Spleen (tissue), 13 donors: Measurements from ENCODE around the gene FBLIM1. TPM values are rescaled to one million over a fixed set of nuclear protein-coding genes. Genes with fewer than 3 reads are reported as not detected.

ENCODE experiments used
- DNase-seq: peaks from one replicate; pipeline ENCODE4 v3.0.0-alpha.2; 2020
- H3K27ac ChIP-seq, 8 donors: fragments of 200-600 bp; sonication (generic) in 7 of 8; 1 replicate in 4 of 8; 2 replicates in 4 of 8; pipeline versions ENCODE4 v1.5.0 to v1.8.0; 2016 to 2021; ENCODE audit warnings: inconsistent platforms in 4 of 8, mild to moderate bottlenecking in 4 of 8, moderate library complexity in 1 of 8
- H3K27me3 ChIP-seq, 7 donors: fragments of 200-600 bp; sonication (generic) in 6 of 7; replicated peaks in 1 of 7; 1 replicate in 4 of 7; 2 replicates in 3 of 7; pipeline versions ENCODE4 v1.5.0 to v1.8.0; 2016 to 2021; ENCODE audit warnings: inconsistent platforms in 3 of 7, mild to moderate bottlenecking in 1 of 7
- H3K36me3 ChIP-seq, 6 donors: fragments of 200-600 bp; sonication (generic) in 5 of 6; 1 replicate in 4 of 6; 2 replicates in 2 of 6; pipeline versions ENCODE4 v1.5.0 to v1.8.0; 2016 to 2021; ENCODE audit warnings: inconsistent platforms in 2 of 6
- H3K4me1 ChIP-seq, 6 donors: fragments of 200-600 bp; sonication (generic) in 5 of 6; 1 replicate in 3 of 6; 2 replicates in 3 of 6; pipeline versions ENCODE4 v1.5.0 to v1.8.0; 2016 to 2021; ENCODE audit warnings: inconsistent platforms in 3 of 6
- H3K4me3 ChIP-seq, 8 donors: fragments of 200-600 bp; sonication (generic) in 7 of 8; 1 replicate in 4 of 8; 2 replicates in 4 of 8; pipeline versions ENCODE4 v1.5.0 to v1.8.0; 2016 to 2021; ENCODE audit warnings: inconsistent platforms in 4 of 8, mild to moderate bottlenecking in 4 of 8, moderate library complexity in 2 of 8
- H3K9me3 ChIP-seq, 8 donors: fragments of 200-600 bp; sonication (generic) in 7 of 8; 1 replicate in 4 of 8; 2 replicates in 4 of 8; pipeline versions ENCODE4 v1.5.0 to v1.8.0; 2016 to 2021; ENCODE audit warnings: inconsistent platforms in 4 of 8
- POLR2A ChIP-seq, 3 donors: fragments of 450-650 bp; IDR thresholded peaks; one replicate each; pipeline ENCODE4 v1.5.1; 2017; ENCODE audit warnings: antibody characterized with exemption in 3 of 3, mild to moderate bottlenecking in 1 of 3
- POLR2AphosphoS5 ChIP-seq, 3 donors: sonication (generic); formaldehyde crosslinking; IDR thresholded peaks; one replicate each; pipeline ENCODE4 v1.5.1; 2017; ENCODE audit warnings: antibody characterized with exemption in 3 of 3
- WGBS, 5 donors: extraction: QIAGEN DNeasy Blood & Tissue Kit in 3 of 5; methylation state at CpG; one replicate each; pipeline versions ENCODE4 v1.1.5 to v1.1.7; 2013 to 2018; 5-methylcytosine and 5-hydroxymethylcytosine counted together
- intact Hi-C: fragments of 100-400 bp; cut with DNase I; formaldehyde crosslinking; loops from one replicate; pipeline ENCODE4 v1.15.0; 2023; ENCODE audit warnings: low total_unique reads
- long read RNA-seq, 2 donors: transcript quantifications; one replicate each; lab custom pipeline, GENCODE V29; 2026
- polyA plus RNA-seq, 3 donors: library from polyadenylated mRNA; stranded (reverse); fragments of 200-250 nt; gene quantifications; one replicate each; pipeline ENCODE4 v1.2.1, GENCODE V29; 2013
- total RNA-seq, 7 donors: library from RNA; depleted of rRNA in 3 of 7; stranded (reverse); fragments of >200 nt in 3 of 7; fragmentation: NEBNext Ultra II Directional in 4 of 7; extraction: Animal tissue kit (Norgen Biotek cat#: 25700) in 4 of 7; gene quantifications; one replicate each; pipeline versions ENCODE4 v1.1.0 to v1.2.1, GENCODE V29; 2016 to 2021
- TF ChIP-seq, protein P1 (sequence below), 11 experiments: fragments of 200-600 bp in 7 of 11; fragments of 450-650 bp in 4 of 11; sonication (generic) in 4 of 11; IDR thresholded peaks in 8 of 11; conservative IDR thresholded peaks in 3 of 11; 1 replicate in 7 of 11; 2 replicates in 4 of 11; pipeline versions ENCODE4 v1.4.0 to v1.8.0; 2016 to 2021; ENCODE audit warnings: antibody characterized with exemption in 11 of 11, inconsistent platforms in 4 of 11, mild to moderate bottlenecking in 1 of 11
- donor health status: healthy with polysubstance abuse.
- donor health status: DM: no; HTN: no; CAD: no; lungs with moderate emphysema.
- donor health status: DM: no; HTN: no; CAD: no.
- donor health status: Bipolar disorder and iron deficiency.
- donor health status: healthy.
- donor health status: DM: no; HTN: no; CAD: no.
- donor health status: DM: yes; HTN: yes; CAD: no.

The FBLIM1 gene, protein sequence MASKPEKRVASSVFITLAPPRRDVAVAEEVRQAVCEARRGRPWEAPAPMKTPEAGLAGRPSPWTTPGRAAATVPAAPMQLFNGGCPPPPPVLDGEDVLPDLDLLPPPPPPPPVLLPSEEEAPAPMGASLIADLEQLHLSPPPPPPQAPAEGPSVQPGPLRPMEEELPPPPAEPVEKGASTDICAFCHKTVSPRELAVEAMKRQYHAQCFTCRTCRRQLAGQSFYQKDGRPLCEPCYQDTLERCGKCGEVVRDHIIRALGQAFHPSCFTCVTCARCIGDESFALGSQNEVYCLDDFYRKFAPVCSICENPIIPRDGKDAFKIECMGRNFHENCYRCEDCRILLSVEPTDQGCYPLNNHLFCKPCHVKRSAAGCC
- total RNA-seq (10 to 100 TPM; 21.4 to 89.1 (median 62.0) TPM), polyA plus RNA-seq (10 to 100 TPM in 1 of 3 donors, 1 to 10 TPM in 2; 7.2 to 16.3 (median 9.6) TPM)
- long read RNA-seq, donor 1, transcript FBLIM1-202 (9 exons, 3,695 nt): major isoform, 5 of 9 reads
- long read RNA-seq, donor 1, partial matches to known transcripts: 0 of 9 reads
- long read RNA-seq, donor 1, other reads (novel, unspliced or antisense): 0 of 9 reads
- long read RNA-seq, donor 2, transcript FBLIM1-202 (9 exons, 3,695 nt): major isoform, 5 of 6 reads
- long read RNA-seq, donor 2, partial matches to known transcripts: 0 of 6 reads
- long read RNA-seq, donor 2, other reads (novel, unspliced or antisense): 0 of 6 reads

DNA sequence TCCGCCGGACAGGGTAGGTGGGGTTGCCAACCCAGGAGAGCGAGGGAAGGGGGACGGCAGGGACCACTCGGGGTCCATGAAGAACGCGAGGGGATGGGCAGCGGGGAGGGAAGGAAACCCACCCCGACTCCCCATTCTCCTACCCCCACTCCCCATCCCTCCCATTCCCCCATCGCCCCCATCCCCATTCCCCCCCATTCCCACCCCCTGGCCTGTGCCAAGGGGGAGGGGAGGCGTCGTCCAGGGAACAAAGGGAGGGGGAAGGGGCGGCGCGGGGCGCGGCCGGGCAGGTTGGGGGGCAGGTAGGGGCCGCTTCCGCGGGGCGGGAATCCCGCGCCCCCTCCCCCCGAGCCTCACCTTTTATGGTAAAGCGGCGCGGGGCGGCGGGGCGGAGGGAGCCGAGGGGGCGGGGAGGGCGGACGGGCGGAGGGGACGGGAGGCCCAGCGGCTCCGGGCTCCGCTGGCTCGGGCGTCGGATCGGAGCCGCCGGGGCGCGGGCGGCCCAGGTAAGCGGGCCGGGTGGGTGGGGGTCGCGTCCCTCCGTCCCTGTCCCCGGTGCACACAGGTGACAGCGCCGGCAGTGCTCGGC lies at the start of gene FBLIM1:
Gene FBLIM1 (plus strand): TSS at position 453 of the 589 bp plus-strand sequence. CDS start 6,189 bp downstream, outside the sequence.
- peak within 1 kb of the TSS; percentile 53 to 86 (median 82) for H3K27ac ChIP-seq
- peak within 1 kb of the TSS; percentile 38 to 70 (median 42) for H3K4me3 ChIP-seq
- intact Hi-C loops: no loop called here
- no peaks in the 10 kb centered on the region for H3K36me3 ChIP-seq
- no peak for DNase-seq
- TF ChIP-seq POLR2A (IDR thresholded peaks at IDR 0.05): no peak
- TF ChIP-seq, protein P1, sequence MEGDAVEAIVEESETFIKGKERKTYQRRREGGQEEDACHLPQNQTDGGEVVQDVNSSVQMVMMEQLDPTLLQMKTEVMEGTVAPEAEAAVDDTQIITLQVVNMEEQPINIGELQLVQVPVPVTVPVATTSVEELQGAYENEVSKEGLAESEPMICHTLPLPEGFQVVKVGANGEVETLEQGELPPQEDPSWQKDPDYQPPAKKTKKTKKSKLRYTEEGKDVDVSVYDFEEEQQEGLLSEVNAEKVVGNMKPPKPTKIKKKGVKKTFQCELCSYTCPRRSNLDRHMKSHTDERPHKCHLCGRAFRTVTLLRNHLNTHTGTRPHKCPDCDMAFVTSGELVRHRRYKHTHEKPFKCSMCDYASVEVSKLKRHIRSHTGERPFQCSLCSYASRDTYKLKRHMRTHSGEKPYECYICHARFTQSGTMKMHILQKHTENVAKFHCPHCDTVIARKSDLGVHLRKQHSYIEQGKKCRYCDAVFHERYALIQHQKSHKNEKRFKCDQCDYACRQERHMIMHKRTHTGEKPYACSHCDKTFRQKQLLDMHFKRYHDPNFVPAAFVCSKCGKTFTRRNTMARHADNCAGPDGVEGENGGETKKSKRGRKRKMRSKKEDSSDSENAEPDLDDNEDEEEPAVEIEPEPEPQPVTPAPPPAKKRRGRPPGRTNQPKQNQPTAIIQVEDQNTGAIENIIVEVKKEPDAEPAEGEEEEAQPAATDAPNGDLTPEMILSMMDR (IDR thresholded peaks at IDR 0.05 in 8 of 11, conservative IDR thresholded peaks at IDR 0.05 in 3 of 11): no peak
- TF ChIP-seq POLR2AphosphoS5 (IDR thresholded peaks at IDR 0.05): no peak
- H3K4me1 ChIP-seq: peaks cover 9 to 72% (median 44%) of the 10 kb centered on the region in 6 donors
- H3K9me3 ChIP-seq: no peaks in the 10 kb centered on the region
- peaks cover 4 to 71% (median 35%) of the 10 kb centered on the region in 7 donors for H3K27me3 ChIP-seq
- WGBS, 5 donors: 2 to 12% (median 3%) methylated on average over 10 to 54 of the region's 58 CpGs

DNA sequence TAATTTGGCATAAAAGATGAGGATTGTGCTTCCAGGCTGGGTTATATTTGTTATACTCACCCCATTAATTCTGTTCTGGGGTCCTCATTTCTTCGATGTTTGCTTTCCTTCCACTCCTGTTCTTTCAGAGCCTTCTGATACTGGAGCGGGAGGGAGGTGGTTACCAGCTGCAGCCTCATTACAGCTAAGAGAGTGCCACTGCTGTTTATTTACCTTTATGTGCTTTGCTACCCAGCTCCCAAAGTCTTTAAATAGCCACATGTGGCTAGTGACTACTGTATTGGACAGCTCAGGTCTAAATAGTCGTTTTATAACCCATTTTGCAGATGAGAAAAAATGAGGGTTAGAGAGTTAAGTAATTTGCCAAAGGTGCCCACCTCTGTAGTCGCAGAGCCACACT lies 49.4 kb upstream of the FBLIM1 start:
- 91 to 99% (median 96%) methylated on average over 4 of the region's 4 CpGs for WGBS, 5 donors
- intact Hi-C loops: no loop called here
- peaks cover 0 to 86% (median 24%) of the 10 kb centered on the region in 6 donors for H3K4me1 ChIP-seq
- H3K4me3 ChIP-seq: no peak overlapping the region
- TF ChIP-seq POLR2A (IDR thresholded peaks at IDR 0.05): no peak
- no peak overlapping the region for H3K27ac ChIP-seq
- H3K9me3 ChIP-seq: no peaks in the 10 kb centered on the region
- H3K36me3 ChIP-seq: peaks cover 0 to 32% (median 9%) of the 10 kb centered on the region in 6 donors
- DNase-seq: no peak
- H3K27me3 ChIP-seq: no peaks in the 10 kb centered on the region

DNA sequence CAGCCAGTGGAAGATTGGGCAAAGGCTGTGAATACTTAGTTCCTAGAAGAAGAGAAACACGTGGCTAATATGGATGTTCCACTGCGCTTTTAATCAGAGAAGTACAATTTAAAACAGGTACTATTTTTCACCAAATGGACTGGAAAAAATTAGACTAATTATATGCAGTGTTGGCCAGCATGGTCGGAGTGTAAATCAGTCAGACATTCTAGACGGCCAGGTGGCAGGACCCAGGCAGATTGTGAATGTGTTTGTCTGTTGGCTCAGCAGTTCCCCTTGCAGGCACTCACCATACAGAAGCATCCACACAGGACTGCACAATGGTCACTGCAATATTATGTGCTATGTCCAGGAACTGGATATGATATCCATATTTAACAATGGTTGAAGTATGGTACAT lies 46.4 kb upstream of the FBLIM1 start:
- H3K36me3 ChIP-seq: peaks cover 0 to 33% (median 14%) of the 10 kb centered on the region in 6 donors
- TF ChIP-seq, protein P1 (IDR thresholded peaks at IDR 0.05 in 8 of 11, conservative IDR thresholded peaks at IDR 0.05 in 3 of 11): no peak
- TF ChIP-seq POLR2A (IDR thresholded peaks at IDR 0.05): no peak
- TF ChIP-seq POLR2AphosphoS5 (IDR thresholded peaks at IDR 0.05): no peak
- H3K27me3 ChIP-seq: no peaks in the 10 kb centered on the region
- H3K4me3 ChIP-seq: no peak overlapping the region
- intact Hi-C loops: no loop called here
- DNase-seq: no peak
- WGBS, 5 donors: 68 to 78% (median 75%) methylated on average over 4 of the region's 4 CpGs
- H3K9me3 ChIP-seq: no peaks in the 10 kb centered on the region
- H3K27ac ChIP-seq: no peak overlapping the region
- peaks cover 0 to 67% (median 19%) of the 10 kb centered on the region in 6 donors for H3K4me1 ChIP-seq

DNA sequence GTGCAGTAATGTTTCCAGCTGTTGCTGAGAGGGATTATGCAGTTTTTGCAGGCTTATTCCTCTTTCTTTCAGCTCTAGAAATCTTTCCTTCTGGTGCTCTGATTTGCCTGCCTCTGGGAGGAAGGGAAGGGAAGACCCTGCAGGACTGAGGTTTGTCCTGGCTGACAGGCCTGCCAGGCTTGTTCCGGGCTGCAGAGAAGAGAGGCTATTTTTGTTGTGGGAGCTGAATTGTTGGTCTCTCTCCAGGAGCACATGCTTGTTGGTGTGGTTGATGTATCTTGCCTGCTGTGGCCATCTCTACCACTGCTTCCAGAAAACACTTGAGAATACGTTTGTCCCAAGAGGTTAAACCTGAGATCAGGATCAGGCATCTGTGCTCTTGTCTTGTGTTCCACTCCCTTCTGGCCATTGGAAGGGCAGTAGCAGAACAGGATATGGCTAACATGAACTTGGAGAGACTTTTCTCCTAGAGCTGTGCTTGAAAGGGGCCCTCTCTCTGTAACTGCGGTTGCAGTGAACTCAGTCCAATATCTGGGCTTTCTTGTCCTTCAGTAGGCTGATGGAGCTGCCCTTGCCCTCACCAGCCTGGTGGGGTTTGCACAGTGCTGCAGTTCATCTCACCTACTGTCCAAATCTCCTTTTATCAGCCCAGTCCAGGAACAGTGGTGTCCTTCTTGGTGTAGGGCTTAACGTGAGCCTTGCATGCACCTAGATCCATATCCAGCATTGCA lies 44.0 kb upstream of the FBLIM1 start:
- no peaks in the 10 kb centered on the region for H3K9me3 ChIP-seq
- TF ChIP-seq POLR2A (IDR thresholded peaks at IDR 0.05) (no peak), POLR2AphosphoS5 (IDR thresholded peaks at IDR 0.05) (no peak)
- TF ChIP-seq, protein P1 (IDR thresholded peaks at IDR 0.05 in 8 of 11, conservative IDR thresholded peaks at IDR 0.05 in 3 of 11): no peak
- H3K27me3 ChIP-seq: no peaks in the 10 kb centered on the region
- WGBS, 5 donors: 73 to 88% (median 80%) methylated on average over 3 to 4 of the region's 4 CpGs
- H3K4me1 ChIP-seq: peaks cover 0 to 45% (median 13%) of the 10 kb centered on the region in 6 donors
- no peak for DNase-seq
- intact Hi-C loops: no loop called here
- H3K4me3 ChIP-seq: no peak overlapping the region
- peaks cover 0 to 53% (median 38%) of the 10 kb centered on the region in 6 donors for H3K36me3 ChIP-seq
- peak overlapping the region in 3 of 8 donors; percentile 22 to 27 (median 26) for H3K27ac ChIP-seq
